Astrocyte (in vitro differentiated cells and primary cell): ENCODE results near the gene PRSS53. TPM values are rescaled to one million over a fixed set of nuclear protein-coding genes. Genes with fewer than 3 reads are reported as not detected.

ENCODE experiments used
- DNase-seq: peaks from one replicate; pipeline ENCODE4 v3.0.0-alpha.2; 2010; ENCODE audit warnings: low read depth
- FAIRE-seq: peaks from 2 replicates; lab custom pipeline; 2011; peaks lifted over from hg19 to GRCh38; lab: Jason Lieb, UNC
- H2AFZ ChIP-seq: 2 replicates; pipeline ENCODE4 v1.6.0; 2012; ENCODE audit warnings: low read depth, low read length, inconsistent platforms
- H3K27ac ChIP-seq: 2 replicates; pipeline ENCODE4 v1.5.1; 2011; ENCODE audit warnings: low read depth, low read length, inconsistent platforms
- H3K27me3 ChIP-seq: 2 replicates; pipeline ENCODE4 v1.6.0; 2011; ENCODE audit warnings: low read length, inconsistent platforms; ENCODE audit not compliant: insufficient read depth
- H3K36me3 ChIP-seq: 2 replicates; pipeline ENCODE4 v1.5.1; 2011; ENCODE audit warnings: low read length, inconsistent platforms; ENCODE audit not compliant: insufficient read depth
- H3K4me1 ChIP-seq: 2 replicates; pipeline ENCODE4 v1.5.1; 2011; ENCODE audit warnings: low read length, inconsistent platforms; ENCODE audit not compliant: insufficient read depth
- H3K4me2 ChIP-seq: 2 replicates; pipeline ENCODE4 v1.6.0; 2012; ENCODE audit warnings: low read length, inconsistent platforms
- H3K4me3 ChIP-seq: 2 replicates; pipeline ENCODE4 v1.5.1; 2011; ENCODE audit warnings: low read depth, mild to moderate bottlenecking, low read length, inconsistent platforms; ENCODE audit not compliant: insufficient read depth
- H3K79me2 ChIP-seq: 2 replicates; pipeline ENCODE4 v1.6.0; 2012; ENCODE audit warnings: mild to moderate bottlenecking, low read length, inconsistent platforms; ENCODE audit not compliant: insufficient read depth
- H3K9ac ChIP-seq: 2 replicates; pipeline ENCODE4 v1.6.0; 2012; ENCODE audit warnings: mild to moderate bottlenecking, low read length, inconsistent platforms
- H3K9me3 ChIP-seq: 2 replicates; pipeline ENCODE4 v1.5.1; 2012; ENCODE audit warnings: low read depth, mild to moderate bottlenecking, low read length, inconsistent platforms; ENCODE audit not compliant: insufficient read depth
- H4K20me1 ChIP-seq: 2 replicates; pipeline ENCODE4 v1.6.0; 2012; ENCODE audit warnings: low read length, inconsistent platforms; ENCODE audit not compliant: insufficient read depth
- H3K27ac Mint-ChIP-seq: one replicate; pipeline ENCODE4 v1.8.0; 2021; ENCODE audit warnings: mild to moderate bottlenecking, mixed read lengths; ENCODE audit not compliant: unreplicated experiment
- H3K27me3 Mint-ChIP-seq: one replicate; pipeline ENCODE4 v1.8.0; 2021; ENCODE audit warnings: low read depth, mixed read lengths; ENCODE audit not compliant: unreplicated experiment
- H3K36me3 Mint-ChIP-seq: one replicate; pipeline ENCODE4 v1.8.0; 2021; ENCODE audit warnings: low read depth, mixed read lengths; ENCODE audit not compliant: unreplicated experiment
- H3K4me1 Mint-ChIP-seq: one replicate; pipeline ENCODE4 v1.8.0; 2021; ENCODE audit warnings: low read depth, mixed read lengths; ENCODE audit not compliant: unreplicated experiment
- H3K4me3 Mint-ChIP-seq: one replicate; pipeline ENCODE4 v1.8.0; 2021; ENCODE audit warnings: mild to moderate bottlenecking, moderate library complexity, mixed read lengths; ENCODE audit not compliant: unreplicated experiment
- H3K9me3 Mint-ChIP-seq: one replicate; pipeline ENCODE4 v1.8.0; 2021; ENCODE audit warnings: mild to moderate bottlenecking, mixed read lengths; ENCODE audit not compliant: unreplicated experiment
- EZH2 ChIP-seq: IDR thresholded peaks from 2 replicates; pipeline ENCODE4 v1.6.1; 2012; ENCODE audit warnings: mild to moderate bottlenecking, low read length, inconsistent platforms; ENCODE audit not compliant: insufficient read depth
- total RNA-seq: library from RNA; stranded (reverse); gene quantifications from 2 replicates; pipeline ENCODE4 v1.2.1, GENCODE V29; 2021
- TF ChIP-seq, protein P1 (sequence below): IDR thresholded peaks from 2 replicates; pipeline ENCODE4 v1.5.1; 2011; ENCODE audit warnings: low read depth, mild to moderate bottlenecking, inconsistent platforms, low read length, moderate library complexity; ENCODE audit not compliant: insufficient read depth

The PRSS53 gene
- total RNA-seq, 1 donor from 2014 or later, result 7.1 TPM

DNA sequence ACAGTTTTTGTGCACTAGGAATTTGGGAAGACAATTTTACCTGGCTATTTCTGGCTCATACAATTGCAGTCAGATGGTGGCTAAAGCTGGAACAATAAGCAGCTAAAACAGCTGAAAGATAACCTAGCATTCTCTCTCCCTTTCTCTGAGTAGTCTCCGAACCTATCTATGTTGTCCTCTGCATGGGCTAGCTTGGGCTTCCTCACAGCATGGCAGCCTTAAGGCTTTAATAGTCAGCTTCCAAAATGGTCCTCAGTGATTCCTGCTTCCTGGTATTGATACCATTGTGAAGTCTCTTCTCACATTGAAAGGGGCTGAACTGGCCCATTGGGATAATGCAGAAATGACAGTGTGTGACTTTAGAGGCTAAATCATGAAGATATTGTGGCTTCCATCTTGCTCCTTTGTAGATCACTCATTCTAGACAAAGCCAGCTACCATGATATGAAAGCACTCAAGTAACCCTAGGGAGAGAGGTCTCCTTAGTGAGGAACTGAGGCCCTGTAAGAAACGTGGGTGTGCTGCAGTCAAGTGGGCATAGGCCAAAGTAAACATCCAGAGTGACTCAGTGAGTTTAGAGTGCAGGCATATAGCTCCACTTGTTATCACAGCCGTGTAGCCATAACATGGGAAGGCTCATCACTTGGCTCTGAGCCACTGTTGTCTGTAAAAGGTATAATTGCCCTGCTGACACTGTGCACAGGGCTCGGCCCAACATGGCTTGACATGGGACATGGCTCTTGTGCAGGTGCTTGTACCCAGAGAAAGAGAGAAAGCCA lies 11.3 kb upstream of the PRSS53 start:
- no peaks in the 10 kb centered on the region for H3K9me3 ChIP-seq
- peak; percentile 44 for DNase-seq
- H3K27me3 ChIP-seq, result no peaks in the 10 kb centered on the region
- no peak for FAIRE-seq
- no peak overlapping the region for H3K4me3 Mint-ChIP-seq
- H3K27ac Mint-ChIP-seq, result no peak overlapping the region
- H3K9me3 Mint-ChIP-seq, result peaks cover 8% of the 10 kb centered on the region
- no peak overlapping the region for H3K4me3 ChIP-seq
- H3K27ac ChIP-seq, result no peak overlapping the region
- TF ChIP-seq EZH2, result no peak
- TF ChIP-seq, protein P1, sequence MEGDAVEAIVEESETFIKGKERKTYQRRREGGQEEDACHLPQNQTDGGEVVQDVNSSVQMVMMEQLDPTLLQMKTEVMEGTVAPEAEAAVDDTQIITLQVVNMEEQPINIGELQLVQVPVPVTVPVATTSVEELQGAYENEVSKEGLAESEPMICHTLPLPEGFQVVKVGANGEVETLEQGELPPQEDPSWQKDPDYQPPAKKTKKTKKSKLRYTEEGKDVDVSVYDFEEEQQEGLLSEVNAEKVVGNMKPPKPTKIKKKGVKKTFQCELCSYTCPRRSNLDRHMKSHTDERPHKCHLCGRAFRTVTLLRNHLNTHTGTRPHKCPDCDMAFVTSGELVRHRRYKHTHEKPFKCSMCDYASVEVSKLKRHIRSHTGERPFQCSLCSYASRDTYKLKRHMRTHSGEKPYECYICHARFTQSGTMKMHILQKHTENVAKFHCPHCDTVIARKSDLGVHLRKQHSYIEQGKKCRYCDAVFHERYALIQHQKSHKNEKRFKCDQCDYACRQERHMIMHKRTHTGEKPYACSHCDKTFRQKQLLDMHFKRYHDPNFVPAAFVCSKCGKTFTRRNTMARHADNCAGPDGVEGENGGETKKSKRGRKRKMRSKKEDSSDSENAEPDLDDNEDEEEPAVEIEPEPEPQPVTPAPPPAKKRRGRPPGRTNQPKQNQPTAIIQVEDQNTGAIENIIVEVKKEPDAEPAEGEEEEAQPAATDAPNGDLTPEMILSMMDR, result no peak
- no peak overlapping the region for H2AFZ ChIP-seq
- H3K36me3 Mint-ChIP-seq, result no peaks in the 10 kb centered on the region
- H3K9ac ChIP-seq, result no peak overlapping the region
- peak overlapping the region; percentile 0 for H3K4me2 ChIP-seq
- no peaks in the 10 kb centered on the region for H4K20me1 ChIP-seq
- no peaks in the 10 kb centered on the region for H3K36me3 ChIP-seq
- H3K4me1 Mint-ChIP-seq, result peaks cover 3% of the 10 kb centered on the region
- no peaks in the 10 kb centered on the region for H3K79me2 ChIP-seq
- H3K4me1 ChIP-seq, result peaks cover 5% of the 10 kb centered on the region
- H3K27me3 Mint-ChIP-seq, result no peaks in the 10 kb centered on the region

DNA sequence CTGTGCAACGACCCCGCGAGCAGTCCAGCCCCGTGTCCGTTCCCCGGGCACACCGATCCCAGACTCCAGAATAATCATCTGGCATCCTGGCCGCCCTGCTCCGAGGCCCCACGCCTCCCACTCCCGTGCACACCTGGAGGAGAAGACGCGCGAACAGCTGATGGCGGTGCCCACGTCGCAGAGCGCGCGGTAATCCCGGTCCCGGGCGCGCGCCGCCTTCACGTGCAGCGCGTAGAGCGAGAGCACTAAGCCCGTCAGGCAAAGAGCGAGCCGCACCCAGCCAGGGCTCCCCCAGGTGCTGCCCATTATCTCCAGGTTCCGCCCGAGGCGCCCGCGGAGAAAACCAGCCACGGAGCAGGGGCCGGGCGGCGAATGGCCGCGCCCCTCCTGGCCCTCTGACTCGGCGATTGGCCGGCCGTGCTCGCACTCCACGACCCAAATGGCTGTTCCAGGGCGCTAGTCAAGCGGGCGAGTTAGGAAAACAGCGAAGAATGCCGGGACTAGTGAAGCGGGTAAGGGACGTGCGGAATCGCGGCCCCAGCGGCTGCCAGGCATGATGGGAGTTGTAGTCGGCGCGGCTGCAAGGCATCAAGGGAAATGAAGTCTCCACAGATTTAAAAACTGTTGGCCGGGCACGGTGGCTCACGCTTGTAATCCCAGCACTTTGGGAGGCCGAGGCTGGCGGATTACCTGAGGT lies 5.8 kb upstream of the PRSS53 start, which contains the start of gene VKORC1:
TSS of gene VKORC1 (minus strand) at position 374 of the 697 bp plus-strand sequence. CDS start at position 306, 68 bp downstream.
- H3K9ac ChIP-seq, result peak within 1 kb of the TSS; percentile 87
- no peak for FAIRE-seq

More for the DNA sequence above, 5.8 kb upstream of the PRSS53 start, which contains the start of gene VKORC1:
- Mint-ChIP-seq H3K4me3 (peak within 1 kb of the TSS; percentile 98), H3K27me3 (no peaks in the 10 kb centered on the region), H3K27ac (peak within 1 kb of the TSS; percentile 85), H3K9me3 (peaks cover under 1% of the 10 kb centered on the region), H3K4me1 (peaks cover 10% of the 10 kb centered on the region), H3K36me3 (peaks cover 4% of the 10 kb centered on the region)
- Histone ChIP-seq H3K27me3 (no peaks in the 10 kb centered on the region), H3K27ac (peak within 1 kb of the TSS; percentile 59), H3K9me3 (no peaks in the 10 kb centered on the region), H3K4me1 (peaks cover 4% of the 10 kb centered on the region), H3K79me2 (peaks cover 37% of the 10 kb centered on the region), H3K4me3 (peak within 1 kb of the TSS; percentile 93), H2AFZ (peak within 1 kb of the TSS; percentile 80), H3K4me2 (peak within 1 kb of the TSS; percentile 97), H4K20me1 (peaks cover 15% of the 10 kb centered on the region), H3K36me3 (peaks cover 8% of the 10 kb centered on the region)
- peak; percentile 95 for DNase-seq
- no peak for TF ChIP-seq EZH2
- TF ChIP-seq, protein P1, result no peak
